Stomach (tissue), 4 donors: ENCODE measurements around the gene ATP6V1C2.

Experiments
- POLR2A ChIP-seq, 4 donors: fragments of 450-650 bp; IDR thresholded peaks; one replicate each; pipeline ENCODE4 v1.6.1; 2016; ENCODE audit warnings: antibody characterized with exemption in 4 of 4, control low read depth in 2 of 4, mild to moderate bottlenecking in 1 of 4, moderate library complexity in 1 of 4
- POLR2AphosphoS5 ChIP-seq, 3 donors: sonication (generic); formaldehyde crosslinking; IDR thresholded peaks; one replicate each; pipeline ENCODE4 v1.6.1; 2016; ENCODE audit warnings: antibody characterized with exemption in 3 of 3
- TF ChIP-seq, protein P1 (sequence below), 7 experiments: fragments of 450-650 bp in 4 of 7; fragments of 200-600 bp in 3 of 7; sonication (generic) in 3 of 7; IDR thresholded peaks; one replicate each; pipeline ENCODE4 v1.5.1; 2016 to 2019; ENCODE audit warnings: antibody characterized with exemption in 7 of 7, control low read depth in 2 of 7, mild to moderate bottlenecking in 1 of 7

DNA sequence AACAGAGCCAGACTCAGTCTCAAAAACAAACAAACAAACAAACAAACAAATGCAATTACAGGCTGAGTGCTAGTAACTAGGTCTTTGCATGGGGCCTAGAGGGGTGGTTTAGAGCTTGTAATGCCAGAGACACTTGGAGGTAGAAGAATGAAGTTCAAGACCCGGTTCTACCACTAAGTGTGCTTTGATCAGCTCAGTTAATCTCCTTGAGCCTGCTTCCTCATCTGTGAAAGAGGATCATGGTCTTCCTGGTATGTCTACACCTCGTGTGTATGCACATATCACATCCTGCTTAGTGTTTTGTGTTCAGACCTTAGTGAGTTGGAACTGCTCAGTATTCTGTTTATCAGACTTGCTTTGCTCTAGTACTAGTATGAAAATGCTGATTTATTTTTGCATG is 4.8 kb upstream of the ATP6V1C2 start:
- TF ChIP-seq POLR2AphosphoS5 (IDR thresholded peaks at IDR 0.05) (no peak), POLR2A (IDR thresholded peaks at IDR 0.05) (no peak)
- TF ChIP-seq, protein P1, sequence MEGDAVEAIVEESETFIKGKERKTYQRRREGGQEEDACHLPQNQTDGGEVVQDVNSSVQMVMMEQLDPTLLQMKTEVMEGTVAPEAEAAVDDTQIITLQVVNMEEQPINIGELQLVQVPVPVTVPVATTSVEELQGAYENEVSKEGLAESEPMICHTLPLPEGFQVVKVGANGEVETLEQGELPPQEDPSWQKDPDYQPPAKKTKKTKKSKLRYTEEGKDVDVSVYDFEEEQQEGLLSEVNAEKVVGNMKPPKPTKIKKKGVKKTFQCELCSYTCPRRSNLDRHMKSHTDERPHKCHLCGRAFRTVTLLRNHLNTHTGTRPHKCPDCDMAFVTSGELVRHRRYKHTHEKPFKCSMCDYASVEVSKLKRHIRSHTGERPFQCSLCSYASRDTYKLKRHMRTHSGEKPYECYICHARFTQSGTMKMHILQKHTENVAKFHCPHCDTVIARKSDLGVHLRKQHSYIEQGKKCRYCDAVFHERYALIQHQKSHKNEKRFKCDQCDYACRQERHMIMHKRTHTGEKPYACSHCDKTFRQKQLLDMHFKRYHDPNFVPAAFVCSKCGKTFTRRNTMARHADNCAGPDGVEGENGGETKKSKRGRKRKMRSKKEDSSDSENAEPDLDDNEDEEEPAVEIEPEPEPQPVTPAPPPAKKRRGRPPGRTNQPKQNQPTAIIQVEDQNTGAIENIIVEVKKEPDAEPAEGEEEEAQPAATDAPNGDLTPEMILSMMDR (IDR thresholded peaks at IDR 0.05) = no peak
